BLaER1 treated with 17β-estradiol and CSF1 and Interleukin-3, amounts not matched to agents 10 nM and 100 nM (cell line): ENCODE results near the gene C11orf68.
"Not testable (repeated sequence)": the region's sequence is repeated elsewhere in the genome, so short reads cannot be mapped to it uniquely, and the experiment has no call there.

ENCODE experiments used
- H3K27ac ChIP-seq, 11 experiments: shearing (Covaris generic); formaldehyde crosslinking; 2 replicates each; pipeline ENCODE4 v1.8.1; 2022
- H3K27me3 ChIP-seq, 11 experiments: shearing (Covaris generic); formaldehyde crosslinking; 2 replicates each; pipeline ENCODE4 v1.8.1; 2022
- H3K36me3 ChIP-seq, 11 experiments: shearing (Covaris generic); formaldehyde crosslinking; 2 replicates each; pipeline ENCODE4 v1.8.1; 2022
- H3K4me1 ChIP-seq, 10 experiments: shearing (Covaris generic); formaldehyde crosslinking; 2 replicates each; pipeline ENCODE4 v1.8.1; 2022
- H3K4me2 ChIP-seq, 11 experiments: shearing (Covaris generic); formaldehyde crosslinking; 2 replicates each; pipeline ENCODE4 v1.8.1; 2022
- H3K4me3 ChIP-seq, 10 experiments: shearing (Covaris generic); formaldehyde crosslinking; 2 replicates each; pipeline ENCODE4 v1.8.1; 2022
- H3K9ac ChIP-seq, 11 experiments: shearing (Covaris generic); formaldehyde crosslinking; 2 replicates each; pipeline ENCODE4 v1.8.1; 2022
- H3K9me3 ChIP-seq, 11 experiments: shearing (Covaris generic); formaldehyde crosslinking; replicated peaks in 1 of 11; 2 replicates each; pipeline ENCODE4 v1.8.1; 2022
- H4K20me1 ChIP-seq, 11 experiments: shearing (Covaris generic); formaldehyde crosslinking; 2 replicates each; pipeline ENCODE4 v1.8.1; 2022
- Cebpa-rat ChIP-seq, 11 experiments: shearing (Covaris generic); IDR thresholded peaks; 2 replicates each; pipeline ENCODE4 v1.8.1; 2022

The C11orf68 gene

DNA sequence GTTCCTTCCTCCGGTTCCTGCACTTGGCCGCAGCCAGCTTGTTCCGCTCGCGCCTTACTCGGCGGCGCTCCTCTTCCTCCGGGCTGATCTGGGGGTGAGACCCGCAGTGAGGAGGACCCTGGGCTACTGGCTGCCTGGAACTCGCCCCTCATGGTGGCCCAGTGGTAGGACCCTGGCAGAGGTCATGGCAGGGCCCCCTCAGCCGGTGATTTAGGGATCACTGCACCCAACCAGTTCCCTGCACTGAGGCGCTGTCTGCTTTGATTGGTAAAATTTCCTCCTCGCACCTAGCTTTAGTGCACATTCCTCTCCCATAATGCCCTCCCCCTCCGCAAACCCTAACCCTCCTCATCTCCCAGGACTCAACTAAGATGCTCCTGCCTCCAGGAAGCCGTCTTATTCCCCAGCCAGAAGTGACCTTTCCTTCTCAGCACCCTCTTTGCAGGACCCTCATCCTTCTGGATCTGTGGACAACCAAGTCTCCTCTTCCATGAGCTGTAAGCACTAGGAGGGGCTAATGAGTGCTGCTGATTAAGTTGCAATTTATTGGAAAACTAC is 24.7 kb downstream of the C11orf68 start:
- H3K27me3 ChIP-seq = peaks cover 0 to 24% (median 19%) of the 10 kb centered on the region in 11 experiments; a peak in 19 of 22 replicates
- peak overlapping the region; percentile 41 to 98 (median 85) for H3K4me3 ChIP-seq
- peak overlapping the region; percentile 64 to 89 (median 78) for H3K27ac ChIP-seq
- peaks cover 54 to 87% (median 67%) of the 10 kb centered on the region in 10 experiments for H3K4me1 ChIP-seq
- H3K9ac ChIP-seq = peak overlapping the region; percentile 65 to 97 (median 79)
- H3K36me3 ChIP-seq = peaks cover 0 to 44% (median 4%) of the 10 kb centered on the region in 11 experiments; a peak in 12 of 22 replicates
- no peak for TF ChIP-seq Cebpa-rat (IDR thresholded peaks at IDR 0.05)
- H4K20me1 ChIP-seq = peaks cover 0 to 69% (median 31%) of the 10 kb centered on the region in 11 experiments; a peak in 18 of 22 replicates
- H3K9me3 ChIP-seq = no peaks in the 10 kb centered on the region
- peak overlapping the region; percentile 92 to 99 (median 95) for H3K4me2 ChIP-seq

DNA sequence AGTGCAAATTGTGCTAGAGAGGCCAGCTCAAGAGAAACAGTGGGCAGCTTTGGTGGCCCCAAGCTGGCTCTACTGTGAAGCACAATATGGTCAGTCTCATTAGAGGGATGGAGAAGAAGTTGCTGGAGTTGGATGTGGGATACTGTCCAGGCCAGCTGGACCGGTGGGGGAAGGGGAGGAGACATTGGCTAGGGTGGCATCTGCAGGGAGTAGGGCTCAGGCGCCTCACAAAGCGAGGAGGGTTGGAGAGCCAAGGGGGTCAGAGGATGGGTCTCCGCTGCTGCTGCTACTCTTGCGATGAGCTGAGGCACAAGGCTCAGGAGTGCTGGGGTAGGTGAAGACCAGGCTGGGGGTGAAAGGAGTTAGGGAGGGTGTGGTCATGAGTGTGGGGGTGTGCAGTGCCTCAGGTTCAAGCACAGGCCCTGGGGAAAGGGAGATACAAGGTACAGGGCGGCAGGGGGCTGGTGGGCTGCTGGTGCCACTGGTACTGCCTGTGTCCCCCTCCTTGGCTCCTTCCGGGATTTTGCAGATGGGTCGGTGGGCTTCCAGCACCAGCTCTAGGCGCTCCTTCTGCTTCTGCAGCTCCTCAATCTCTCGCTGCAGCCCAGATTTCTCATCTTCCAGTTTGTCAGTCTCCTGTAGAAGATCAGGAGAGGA is 26.1 kb downstream of the C11orf68 start:
- no peak for TF ChIP-seq Cebpa-rat (IDR thresholded peaks at IDR 0.05)
- peaks cover 51 to 78% (median 63%) of the 10 kb centered on the region in 10 experiments for H3K4me1 ChIP-seq
- peaks cover 0 to 58% (median 31%) of the 10 kb centered on the region in 11 experiments; a peak in 18 of 22 replicates for H4K20me1 ChIP-seq
- peak overlapping the region; percentile 73 to 98 (median 87); a peak in 19 of 20 replicates for H3K4me3 ChIP-seq
- H3K9me3 ChIP-seq = no peaks in the 10 kb centered on the region
- peaks cover 0 to 11% (median 5%) of the 10 kb centered on the region in 11 experiments; a peak in 13 of 22 replicates for H3K27me3 ChIP-seq
- H3K4me2 ChIP-seq = peak overlapping the region; percentile 92 to 99 (median 95)
- peak overlapping the region in 8 of 11 experiments; percentile 84 to 94 (median 92); a peak in 14 of 22 replicates for H3K27ac ChIP-seq
- H3K36me3 ChIP-seq = peaks cover 0 to 37% (median 4%) of the 10 kb centered on the region in 11 experiments; a peak in 12 of 22 replicates
- peak overlapping the region; percentile 84 to 98 (median 89); a peak in 19 of 22 replicates for H3K9ac ChIP-seq

DNA sequence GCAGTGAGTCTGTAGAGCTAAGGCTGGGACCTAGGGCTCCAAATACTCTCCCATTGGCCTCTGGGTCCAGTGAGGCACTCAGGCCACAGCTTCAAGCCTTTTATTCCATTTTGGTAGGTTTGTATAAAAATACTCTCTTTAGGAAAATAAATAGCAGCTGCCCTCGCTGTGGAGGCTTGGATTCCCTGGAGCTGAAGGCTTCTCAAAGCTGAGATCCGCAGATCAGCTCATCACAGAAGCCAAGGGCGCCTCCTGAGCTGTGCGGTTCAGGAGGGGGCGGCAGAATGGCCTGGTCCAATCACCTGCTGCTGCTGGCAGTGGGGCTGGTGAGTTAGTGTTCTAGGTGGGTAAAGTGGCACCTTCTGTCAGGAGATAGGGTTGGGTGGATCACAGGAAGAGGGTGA is 26.7 kb downstream of the C11orf68 start:
- H3K4me1 ChIP-seq = peaks cover 57 to 78% (median 70%) of the 10 kb centered on the region in 10 experiments
- H4K20me1 ChIP-seq = peaks cover 0 to 56% (median 31%) of the 10 kb centered on the region in 11 experiments; a peak in 18 of 22 replicates
- peaks cover 0 to 31% (median 4%) of the 10 kb centered on the region in 11 experiments; a peak in 12 of 22 replicates for H3K36me3 ChIP-seq
- H3K4me2 ChIP-seq = peak overlapping the region; percentile 92 to 99 (median 95)
- H3K9me3 ChIP-seq, H3K27me3 ChIP-seq: not testable (repeated sequence)
- H3K4me3 ChIP-seq = peak overlapping the region; percentile 73 to 98 (median 87)
- H3K9ac ChIP-seq = peak overlapping the region; percentile 84 to 98 (median 89)
- peak overlapping the region; percentile 22 to 94 (median 88); a peak in 21 of 22 replicates for H3K27ac ChIP-seq

DNA sequence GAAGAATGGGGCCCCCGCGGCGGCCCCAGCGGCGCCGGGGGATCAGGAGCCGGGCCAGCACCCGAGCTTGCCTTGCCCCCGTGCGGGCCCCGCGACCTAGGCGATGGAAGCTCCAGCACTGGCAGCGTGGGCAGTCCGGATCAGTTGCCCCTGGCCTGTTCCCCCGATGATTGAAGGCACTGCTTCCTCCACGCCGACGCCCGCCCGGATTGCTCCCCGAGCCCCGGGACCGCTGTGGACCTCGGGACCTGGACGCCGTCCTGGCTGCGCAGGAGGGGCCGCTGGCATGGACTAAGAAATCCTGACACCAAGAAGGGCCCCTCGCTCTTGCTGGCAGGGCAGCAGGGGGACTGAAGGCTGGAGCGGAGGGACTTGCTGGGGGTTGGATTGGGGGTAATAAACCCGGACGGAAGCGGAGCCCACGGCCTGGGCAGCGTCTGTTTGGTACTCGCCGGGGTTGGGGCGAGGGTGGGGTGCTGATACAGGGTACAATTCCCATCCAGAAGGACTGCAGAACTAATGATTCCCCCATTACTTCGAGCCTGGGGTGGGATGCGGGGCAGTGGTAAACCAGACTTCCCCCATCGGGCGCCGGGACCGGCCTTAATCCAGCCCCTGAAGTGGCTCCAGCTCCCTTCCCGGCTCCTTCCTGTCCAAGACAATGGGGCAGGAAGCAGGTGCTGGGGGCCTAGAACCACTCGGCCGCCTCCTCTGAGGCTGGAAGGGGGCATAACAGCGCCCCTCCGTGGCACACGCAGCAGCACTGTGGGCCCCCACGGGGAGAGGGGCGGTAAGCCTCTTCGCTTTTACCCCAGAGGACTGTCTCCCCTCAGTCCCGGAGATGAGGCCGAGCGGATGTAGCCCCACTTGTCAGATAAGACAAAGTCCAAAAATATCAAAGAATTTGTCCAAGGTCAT is 27.4 kb downstream of the C11orf68 start:
- peak overlapping the region; percentile 73 to 98 (median 87) for H3K4me3 ChIP-seq
- H4K20me1 ChIP-seq = peaks cover 0 to 57% (median 30%) of the 10 kb centered on the region in 11 experiments; a peak in 18 of 22 replicates
- H3K9me3 ChIP-seq = no peaks in the 10 kb centered on the region
- H3K27me3 ChIP-seq = no peaks in the 10 kb centered on the region
- peak overlapping the region; percentile 84 to 98 (median 89) for H3K9ac ChIP-seq
- H3K27ac ChIP-seq = peak overlapping the region; percentile 22 to 94 (median 88); a peak in 21 of 22 replicates
- no peak for TF ChIP-seq Cebpa-rat (IDR thresholded peaks at IDR 0.05)
- peaks cover 3 to 31% (median 9%) of the 10 kb centered on the region in 11 experiments; a peak in 19 of 22 replicates for H3K36me3 ChIP-seq
- H3K4me1 ChIP-seq = peaks cover 64 to 80% (median 73%) of the 10 kb centered on the region in 10 experiments
- peak overlapping the region; percentile 92 to 99 (median 95) for H3K4me2 ChIP-seq

DNA sequence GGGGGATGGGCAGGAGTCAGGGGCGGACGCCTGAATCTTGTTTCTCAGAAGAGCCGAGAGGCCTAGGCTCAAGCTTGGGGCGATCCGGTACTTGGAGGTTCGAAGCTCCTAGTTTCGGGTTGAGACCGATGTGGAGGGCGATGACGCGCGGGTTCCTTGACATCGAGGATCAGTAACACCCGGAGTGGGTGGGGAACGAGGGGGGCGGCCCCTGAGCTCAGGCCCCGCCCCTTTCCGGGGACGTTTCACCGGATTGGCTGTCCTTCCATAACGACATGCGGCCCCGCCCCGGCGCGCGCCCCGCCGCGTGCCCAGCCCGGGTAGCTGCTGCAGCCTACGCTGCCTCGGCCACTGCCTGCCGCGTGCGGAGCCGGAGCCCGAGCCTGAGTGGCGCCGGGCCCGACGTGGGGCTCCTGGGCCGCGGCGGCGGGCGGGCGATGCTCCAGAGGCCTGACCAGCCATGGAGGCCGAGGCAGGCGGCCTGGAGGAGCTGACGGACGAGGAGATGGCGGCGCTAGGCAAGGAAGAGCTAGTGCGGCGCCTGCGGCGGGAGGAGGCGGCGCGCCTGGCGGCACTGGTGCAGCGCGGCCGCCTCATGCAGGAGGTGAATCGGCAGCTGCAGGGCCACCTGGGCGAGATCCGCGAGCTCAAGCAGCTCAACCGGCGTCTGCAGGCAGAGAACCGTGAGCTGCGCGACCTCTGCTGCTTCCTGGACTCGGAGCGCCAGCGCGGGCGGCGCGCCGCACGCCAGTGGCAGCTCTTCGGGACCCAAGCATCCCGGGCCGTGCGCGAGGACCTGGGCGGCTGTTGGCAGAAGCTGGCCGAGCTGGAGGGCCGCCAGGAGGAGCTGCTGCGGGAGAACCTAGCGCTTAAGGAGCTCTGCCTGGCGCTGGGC is 28.3 kb downstream of the C11orf68 start, which contains the start of gene CCDC85B:
Gene CCDC85B (plus strand): TSS at position 350 of the 895 bp plus-strand sequence. CDS start 111 bp downstream, at position 461.
- Histone ChIP-seq H3K27ac (peak within 1 kb of the TSS; percentile 79 to 94 (median 88); a peak in 21 of 22 replicates), H3K4me2 (peak within 1 kb of the TSS; percentile 92 to 99 (median 95)), H3K9ac (peak within 1 kb of the TSS; percentile 84 to 98 (median 89)), H3K27me3 (no peaks in the 10 kb centered on the region), H4K20me1 (peaks cover 0 to 62% (median 31%) of the 10 kb centered on the region in 11 experiments; a peak in 18 of 22 replicates), H3K9me3 (no peaks in the 10 kb centered on the region), H3K4me3 (peak within 1 kb of the TSS; percentile 73 to 98 (median 87)), H3K36me3 (peaks cover 12 to 31% (median 18%) of the 10 kb centered on the region in 11 experiments; a peak in 20 of 22 replicates), H3K4me1 (peaks cover 72 to 81% (median 78%) of the 10 kb centered on the region in 10 experiments)
- TF ChIP-seq Cebpa-rat (IDR thresholded peaks at IDR 0.05) = no peak

DNA sequence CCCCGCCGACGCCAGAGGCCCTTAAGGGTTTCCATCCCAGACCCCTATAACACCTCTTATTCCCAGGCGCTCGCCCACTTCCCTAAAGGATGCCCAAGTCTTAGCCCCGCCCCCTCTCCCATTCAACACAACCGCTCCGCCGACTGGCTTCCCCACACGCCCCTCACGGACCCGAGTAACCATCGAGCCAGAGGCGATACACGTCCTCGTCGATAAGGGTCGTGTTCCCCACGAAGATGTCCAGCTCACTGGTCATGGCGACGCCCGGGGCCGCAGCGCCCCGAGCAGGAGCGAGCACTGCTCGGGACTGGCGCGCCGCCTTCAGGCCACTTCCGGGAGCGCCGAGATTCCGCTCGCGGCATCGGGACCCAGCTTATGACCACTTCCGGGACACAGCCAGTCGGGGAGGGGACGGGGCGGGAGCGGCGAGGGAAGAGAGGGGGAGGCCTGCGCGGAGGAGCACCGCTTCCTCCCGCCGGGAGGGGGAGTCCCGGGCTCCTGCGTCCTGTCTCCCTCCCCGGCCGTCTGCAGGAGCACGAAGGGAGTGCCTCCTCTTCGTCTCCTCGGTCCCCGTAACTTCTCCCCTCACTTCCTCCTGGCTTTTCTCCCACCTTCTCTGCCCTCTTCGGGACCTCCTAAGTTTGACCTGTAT is 30.6 kb downstream of the C11orf68 start, which contains the start of gene FIBP:
Gene FIBP (minus strand): TSS at position 309 of the 652 bp plus-strand sequence. CDS start 53 bp downstream, at position 256.
- TF ChIP-seq Cebpa-rat (IDR thresholded peaks at IDR 0.05) = no peak
- Histone ChIP-seq H3K36me3 (peaks cover 29 to 50% (median 38%) of the 10 kb centered on the region in 11 experiments), H3K4me2 (peak within 1 kb of the TSS; percentile 94 to 99 (median 97)), H3K27ac (peak within 1 kb of the TSS; percentile 79 to 94 (median 87)), H3K4me1 (peaks cover 63 to 78% (median 74%) of the 10 kb centered on the region in 10 experiments), H3K4me3 (peak within 1 kb of the TSS; percentile 61 to 98 (median 85)), H3K9me3 (no peaks in the 10 kb centered on the region), H4K20me1 (peaks cover 0 to 70% (median 47%) of the 10 kb centered on the region in 11 experiments; a peak in 18 of 22 replicates), H3K27me3 (no peaks in the 10 kb centered on the region), H3K9ac (peak within 1 kb of the TSS; percentile 82 to 98 (median 89))

DNA sequence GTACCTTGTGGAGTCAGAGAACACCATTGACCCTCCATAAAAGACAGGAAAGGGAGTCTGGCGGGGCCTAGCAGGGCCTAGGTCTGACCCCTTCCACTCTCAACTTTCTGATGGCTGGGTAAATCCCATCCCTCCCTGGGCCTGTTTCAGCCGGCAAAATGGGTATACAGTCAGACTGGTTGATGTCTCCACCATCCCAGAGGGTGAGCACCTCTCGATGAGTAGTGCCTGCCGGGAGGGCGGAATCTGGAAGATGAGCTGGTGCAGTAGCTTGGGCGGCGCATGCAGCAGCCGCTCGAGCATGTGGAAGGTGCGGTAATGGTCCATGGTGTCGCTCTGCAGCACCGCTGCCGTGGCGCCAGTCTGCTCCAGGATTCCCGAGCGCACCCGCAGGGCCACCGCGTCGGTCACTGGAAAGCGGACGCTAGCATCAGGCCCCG is 31.1 kb downstream of the C11orf68 start:
- Histone ChIP-seq H3K4me1 (peaks cover 59 to 73% (median 69%) of the 10 kb centered on the region in 10 experiments), H3K4me2 (peak overlapping the region; percentile 94 to 98 (median 97)), H3K27me3 (no peaks in the 10 kb centered on the region), H3K27ac (peak overlapping the region; percentile 6 to 94 (median 87); a peak in 21 of 22 replicates), H3K9me3 (no peaks in the 10 kb centered on the region), H3K36me3 (peaks cover 34 to 52% (median 43%) of the 10 kb centered on the region in 11 experiments), H4K20me1 (peaks cover 0 to 70% (median 49%) of the 10 kb centered on the region in 11 experiments; a peak in 18 of 22 replicates), H3K4me3 (peak overlapping the region; percentile 61 to 98 (median 85)), H3K9ac (peak overlapping the region; percentile 69 to 98 (median 89))
- no peak for TF ChIP-seq Cebpa-rat (IDR thresholded peaks at IDR 0.05)
